NT2/D1 (cell line): ENCODE measurements around the gene ERGIC3.

ENCODE experiments used
- DNase-seq: peaks from one replicate; pipeline ENCODE4 v3.0.0-alpha.2; 2011; ENCODE audit warnings: low read depth, low spot score
- H3K27me3 ChIP-seq: 2 replicates; pipeline ENCODE4 v1.6.0; 2011; ENCODE audit warnings: mild to moderate bottlenecking; ENCODE audit not compliant: insufficient read length, insufficient read depth
- H3K36me3 ChIP-seq: 2 replicates; pipeline ENCODE4 v1.6.1; 2011; ENCODE audit warnings: mild to moderate bottlenecking, low read length, mixed read lengths; ENCODE audit not compliant: insufficient read depth, insufficient read length
- H3K4me1 ChIP-seq: 2 replicates; pipeline ENCODE4 v1.5.1; 2011; ENCODE audit not compliant: insufficient read depth, insufficient read length
- H3K4me3 ChIP-seq: 2 replicates; pipeline ENCODE4 v1.5.1; 2011; ENCODE audit warnings: low read depth; ENCODE audit not compliant: insufficient read length
- H3K9ac ChIP-seq: 2 replicates; pipeline ENCODE4 v1.6.0; 2011; ENCODE audit warnings: low read depth; ENCODE audit not compliant: insufficient read length
- H3K9me3 ChIP-seq: 2 replicates; pipeline ENCODE4 v1.5.1; 2011; ENCODE audit warnings: mild to moderate bottlenecking, low read length; ENCODE audit not compliant: insufficient read depth
- SUZ12 ChIP-seq: IDR thresholded peaks from 2 replicates; pipeline ENCODE4 v1.6.1; 2011; ENCODE audit not compliant: insufficient read length, insufficient read depth; ENCODE audit errors: extremely low read depth
- YY1 ChIP-seq: IDR thresholded peaks from 2 replicates; pipeline ENCODE4 v1.6.1; 2011; ENCODE audit not compliant: insufficient read length, insufficient read depth
- ZNF274 ChIP-seq: IDR thresholded peaks from 2 replicates; pipeline ENCODE4 v1.6.1; 2011; ENCODE audit warnings: mild to moderate bottlenecking, low read depth, low read length

The ERGIC3 gene

DNA sequence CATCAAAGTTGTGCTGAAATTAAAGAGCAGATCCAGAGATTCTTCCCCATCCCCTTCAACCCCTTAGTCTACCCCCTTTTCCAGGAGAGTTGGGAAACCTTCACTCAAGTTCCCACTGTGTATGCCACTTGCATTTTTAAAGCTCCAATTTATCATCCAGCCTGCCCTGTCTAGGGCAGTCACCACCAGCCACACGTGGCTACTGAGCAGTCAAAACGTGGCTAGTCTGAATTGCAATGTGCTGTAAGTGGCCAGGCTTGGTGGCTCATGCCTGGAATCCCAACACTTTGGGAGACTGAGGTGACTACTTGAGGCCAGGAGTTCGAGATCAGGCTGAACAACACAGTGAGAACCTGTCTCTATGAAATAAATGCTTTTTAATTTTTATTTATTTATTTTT, 34.9 kb downstream of the ERGIC3 start:
- no peak for TF ChIP-seq YY1
- TF ChIP-seq ZNF274: no peak
- no peak for TF ChIP-seq SUZ12
- Histone ChIP-seq H3K9me3 (no peaks in the 10 kb centered on the region; the same call in 1 of the 2 replicates), H3K27me3 (no peaks in the 10 kb centered on the region)

DNA sequence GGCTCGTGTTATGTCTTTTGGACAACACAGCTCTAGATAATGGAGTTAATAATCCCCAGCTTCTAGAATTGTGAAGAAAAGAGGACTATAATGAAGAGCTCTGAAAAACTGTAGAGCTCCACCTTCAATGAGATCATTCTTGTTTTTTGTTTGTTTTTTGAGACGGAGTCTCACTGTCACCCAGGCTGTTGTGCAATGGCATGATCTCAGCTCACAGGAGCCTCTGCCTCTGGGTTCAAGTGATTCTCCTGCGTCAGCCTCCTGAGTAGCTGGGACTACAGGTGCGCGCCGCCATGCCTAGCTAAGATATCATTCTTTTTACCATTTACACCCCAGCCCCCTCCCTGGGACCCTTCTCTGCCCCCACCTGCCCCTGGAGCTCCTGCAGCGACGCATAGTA, 36.6 kb downstream of the ERGIC3 start:
- no peak for DNase-seq
- Histone ChIP-seq H3K36me3 (no peaks in the 10 kb centered on the region), H3K4me3 (no peak overlapping the region), H3K9ac (no peak overlapping the region), H3K9me3 (no peaks in the 10 kb centered on the region; the same call in 1 of the 2 replicates), H3K27me3 (no peaks in the 10 kb centered on the region), H3K4me1 (no peaks in the 10 kb centered on the region)
- no peak for TF ChIP-seq ZNF274

More for the DNA sequence above, 34.9 kb downstream of the ERGIC3 start:
- no peak overlapping the region for H3K4me3 ChIP-seq
- H3K36me3 ChIP-seq: no peaks in the 10 kb centered on the region
- DNase-seq: no peak
- no peak overlapping the region for H3K9ac ChIP-seq
- no peaks in the 10 kb centered on the region for H3K4me1 ChIP-seq

DNA sequence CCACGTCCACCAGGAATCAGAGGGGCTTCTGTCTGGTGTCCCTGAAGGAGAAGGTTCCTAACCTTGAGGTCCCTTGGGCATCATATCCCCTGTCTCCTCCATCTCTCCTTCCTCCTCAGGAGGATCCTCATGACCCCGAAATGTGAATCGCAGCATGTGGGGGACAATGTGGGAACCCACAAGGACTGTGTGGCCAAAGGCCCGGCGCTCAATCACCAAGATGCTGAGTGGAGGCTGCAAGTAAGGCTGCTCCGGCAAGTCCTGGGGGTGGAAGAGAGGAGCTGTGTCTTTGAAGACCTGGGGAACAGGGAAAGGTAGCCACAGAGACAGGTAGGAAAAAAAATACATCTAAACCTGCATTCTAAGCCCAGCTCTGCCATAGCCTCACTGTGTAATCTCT, 37.3 kb downstream of the ERGIC3 start:
- Histone ChIP-seq H3K4me1 (no peaks in the 10 kb centered on the region), H3K27me3 (no peaks in the 10 kb centered on the region), H3K36me3 (no peaks in the 10 kb centered on the region), H3K9ac (no peak overlapping the region), H3K4me3 (no peak overlapping the region), H3K9me3 (no peaks in the 10 kb centered on the region; the same call in 1 of the 2 replicates)
- DNase-seq: no peak
- TF ChIP-seq SUZ12 (no peak), ZNF274 (no peak), YY1 (no peak)

DNA sequence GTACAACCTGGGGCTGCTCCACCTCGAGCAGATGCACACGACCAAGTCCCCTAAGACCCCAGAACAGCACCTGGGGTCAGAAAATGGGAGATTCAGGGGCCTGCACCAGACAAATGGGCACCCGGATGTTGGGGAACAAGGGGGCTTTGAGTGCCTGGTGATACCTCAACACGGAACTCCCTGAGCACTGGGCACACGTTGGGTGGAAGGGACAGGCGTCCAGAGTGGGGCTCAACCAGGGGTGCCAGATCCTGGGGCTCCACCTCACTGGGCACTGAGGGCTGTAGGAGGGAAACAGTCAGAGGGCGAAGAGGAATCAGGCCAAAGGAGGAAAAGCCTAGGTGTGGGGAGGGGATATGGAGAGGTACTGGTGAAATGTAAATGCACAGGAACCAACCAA, 40.3 kb downstream of the ERGIC3 start:
- TF ChIP-seq ZNF274 (no peak), SUZ12 (no peak), YY1 (no peak)
- H3K36me3 ChIP-seq: no peaks in the 10 kb centered on the region
- H3K9me3 ChIP-seq: no peaks in the 10 kb centered on the region; the same call in 1 of the 2 replicates
- no peak overlapping the region for H3K4me3 ChIP-seq
- no peak overlapping the region for H3K9ac ChIP-seq
- no peaks in the 10 kb centered on the region for H3K4me1 ChIP-seq
- DNase-seq: no peak
- H3K27me3 ChIP-seq: no peaks in the 10 kb centered on the region

DNA sequence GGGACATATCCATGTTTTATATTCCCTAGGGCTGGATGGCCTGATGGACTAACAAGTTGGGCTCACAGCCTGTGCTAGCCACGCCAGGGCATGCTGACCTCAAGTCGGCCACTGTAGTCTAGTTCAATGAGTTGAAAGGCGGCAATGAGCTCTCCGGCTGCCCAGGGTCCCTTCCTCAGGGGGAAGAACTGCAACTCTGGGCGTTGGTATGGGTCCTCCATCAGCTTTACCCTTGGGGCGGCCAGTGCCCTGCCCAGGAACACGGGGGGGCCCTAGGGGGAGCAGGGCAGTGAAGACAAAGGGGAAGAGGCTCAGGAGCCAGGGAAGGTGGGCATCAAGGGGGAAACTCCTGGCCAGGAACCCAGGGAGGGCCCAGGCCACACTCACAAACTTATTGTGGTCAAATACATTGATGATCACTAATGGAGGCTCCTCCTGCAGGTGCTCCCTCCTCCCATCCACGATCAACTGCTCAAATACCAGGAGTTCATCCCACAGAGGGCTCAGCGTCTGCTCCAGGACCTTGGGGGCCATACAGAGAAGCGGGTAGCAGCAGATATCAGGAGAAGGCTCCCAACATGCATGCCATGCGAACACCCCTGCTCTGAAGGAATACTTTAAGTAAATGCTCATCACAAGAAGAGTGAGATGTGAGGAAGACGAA, 41.0 kb downstream of the ERGIC3 start:
- Histone ChIP-seq H3K9ac (no peak overlapping the region), H3K4me3 (no peak overlapping the region), H3K4me1 (no peaks in the 10 kb centered on the region), H3K27me3 (no peaks in the 10 kb centered on the region), H3K9me3 (no peaks in the 10 kb centered on the region; the same call in 1 of the 2 replicates), H3K36me3 (no peaks in the 10 kb centered on the region)
- no peak for DNase-seq
- no peak for TF ChIP-seq YY1
- no peak for TF ChIP-seq SUZ12
- no peak for TF ChIP-seq ZNF274

DNA sequence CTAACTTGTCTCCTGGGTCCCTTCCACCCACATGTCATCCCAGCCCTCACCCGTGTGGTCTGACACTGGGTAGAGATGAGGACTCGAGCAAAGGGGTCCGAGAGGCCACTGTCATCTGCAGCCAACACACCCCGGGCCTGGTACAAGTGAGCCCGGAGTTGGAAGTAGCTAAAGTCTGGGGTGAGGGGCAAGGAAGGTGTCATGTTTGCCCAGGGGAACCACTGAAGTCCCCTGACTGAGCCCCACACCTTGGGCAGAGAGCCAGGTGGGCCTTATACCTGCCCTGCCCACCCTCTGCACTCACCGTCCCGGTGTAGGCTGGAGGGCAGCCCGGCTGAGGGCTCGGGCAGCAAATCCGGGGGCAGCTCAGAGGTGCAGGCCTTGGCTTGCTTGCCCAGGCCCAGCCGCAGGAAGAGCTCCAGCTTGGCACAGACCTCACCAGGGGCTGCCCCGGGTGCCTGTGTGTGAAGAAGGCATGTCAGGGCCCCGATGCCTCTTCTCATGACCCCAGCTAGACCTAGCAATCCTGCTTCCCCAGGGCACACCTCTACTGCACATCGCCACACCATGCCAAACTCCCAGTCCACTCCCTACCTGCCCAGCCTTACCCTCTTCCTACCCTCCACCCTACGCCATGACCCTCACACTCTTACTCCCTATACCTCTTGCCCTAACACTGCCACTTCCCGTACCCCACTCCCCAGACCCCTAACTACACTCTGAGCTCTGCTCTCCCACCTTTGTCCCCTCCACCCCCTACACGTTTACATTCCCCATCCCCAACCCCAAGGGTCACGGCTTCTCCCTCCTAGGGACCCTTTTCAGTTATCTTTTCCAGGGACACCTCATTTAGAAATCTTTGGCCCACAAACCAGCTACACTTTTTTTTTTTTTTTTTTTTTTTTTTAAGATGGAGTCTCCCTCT, 42.0 kb downstream of the ERGIC3 start:
- H3K9me3 ChIP-seq: no peaks in the 10 kb centered on the region; the same call in 1 of the 2 replicates
- no peak overlapping the region for H3K9ac ChIP-seq
- no peaks in the 10 kb centered on the region for H3K4me1 ChIP-seq
- no peaks in the 10 kb centered on the region for H3K36me3 ChIP-seq
- no peak for TF ChIP-seq ZNF274
- TF ChIP-seq YY1: no peak
- no peak for TF ChIP-seq SUZ12
- H3K27me3 ChIP-seq: no peaks in the 10 kb centered on the region
- H3K4me3 ChIP-seq: no peak overlapping the region
- no peak for DNase-seq

DNA sequence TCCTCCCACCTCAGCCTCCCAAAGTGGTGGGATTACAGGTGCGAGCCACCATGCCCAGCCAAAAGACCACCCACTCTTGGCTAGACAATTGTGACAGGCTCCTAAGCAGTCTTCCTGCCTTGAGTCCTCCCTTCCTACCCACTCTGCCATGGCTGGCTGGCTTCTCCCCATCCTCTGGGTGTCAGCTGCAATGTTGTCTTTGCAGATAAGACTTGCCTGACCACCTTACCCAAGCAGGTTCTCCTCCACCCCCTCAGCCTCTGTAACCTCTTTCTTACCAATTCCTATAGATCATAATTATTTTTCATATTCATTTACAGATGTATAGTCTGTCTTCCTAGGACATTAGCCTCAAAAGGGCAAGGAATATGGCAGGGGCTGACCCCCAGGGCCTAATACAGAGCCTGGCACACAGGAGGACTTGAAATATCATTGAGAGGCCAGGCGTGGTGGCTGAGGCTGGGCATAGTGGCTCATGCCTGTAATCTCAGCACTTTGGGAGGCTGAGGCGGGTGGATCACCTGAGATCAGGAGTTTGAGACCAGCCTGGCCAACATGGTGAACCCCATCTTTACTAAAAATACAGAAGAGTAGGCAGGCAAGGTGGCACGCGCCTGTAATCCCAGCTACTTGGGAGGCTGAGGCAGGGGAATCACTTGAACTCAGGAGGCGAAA, 45.0 kb downstream of the ERGIC3 start:
- Histone ChIP-seq H3K4me3 (no peak overlapping the region), H3K9ac (no peak overlapping the region), H3K4me1 (no peaks in the 10 kb centered on the region), H3K9me3 (no peaks in the 10 kb centered on the region; the same call in 1 of the 2 replicates), H3K36me3 (no peaks in the 10 kb centered on the region), H3K27me3 (no peaks in the 10 kb centered on the region)
- TF ChIP-seq ZNF274 (no peak), YY1 (no peak), SUZ12 (no peak)
- no peak for DNase-seq
